AG09309 (cell line): Measurements from ENCODE around the gene KIF5C.

ENCODE experiments used
- DNase-seq: peaks from one replicate; pipeline ENCODE4 v3.0.0-alpha.2; 2010; ENCODE audit warnings: low read depth
- H3K4me3 ChIP-seq: 2 replicates; pipeline ENCODE4 v1.5.1; 2011; ENCODE audit warnings: mild to moderate bottlenecking, low read depth, low read length, moderate library complexity; ENCODE audit not compliant: control insufficient read depth
- TF ChIP-seq, protein P1 (sequence below): IDR thresholded peaks from 2 replicates; pipeline ENCODE4 v1.5.1; 2011; ENCODE audit warnings: mild to moderate bottlenecking, low read depth, low read length, inconsistent platforms; ENCODE audit not compliant: insufficient read depth, control insufficient read depth; ENCODE audit errors: missing control alignments

KIF5C gene

DNA sequence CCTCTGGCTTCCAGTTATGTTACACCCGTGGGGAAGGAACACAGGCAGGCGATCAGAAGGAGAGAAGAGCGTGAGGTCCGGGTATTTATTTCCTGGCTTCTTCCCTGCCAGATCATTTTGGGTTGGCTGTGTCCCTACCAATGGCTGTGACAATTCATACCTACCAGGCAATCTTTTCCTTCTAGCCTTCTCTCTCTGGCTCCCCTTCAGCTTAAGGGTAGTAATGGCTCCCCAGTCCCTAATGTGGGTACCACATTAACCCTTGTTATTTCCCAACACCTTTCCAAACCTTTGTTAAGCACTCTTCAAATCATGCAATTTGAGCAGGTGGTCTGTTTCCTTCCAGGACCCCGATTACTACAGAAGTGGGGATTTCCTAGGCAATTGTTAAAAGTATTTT, 84.7 kb downstream of the KIF5C start:
- no peak for DNase-seq

DNA sequence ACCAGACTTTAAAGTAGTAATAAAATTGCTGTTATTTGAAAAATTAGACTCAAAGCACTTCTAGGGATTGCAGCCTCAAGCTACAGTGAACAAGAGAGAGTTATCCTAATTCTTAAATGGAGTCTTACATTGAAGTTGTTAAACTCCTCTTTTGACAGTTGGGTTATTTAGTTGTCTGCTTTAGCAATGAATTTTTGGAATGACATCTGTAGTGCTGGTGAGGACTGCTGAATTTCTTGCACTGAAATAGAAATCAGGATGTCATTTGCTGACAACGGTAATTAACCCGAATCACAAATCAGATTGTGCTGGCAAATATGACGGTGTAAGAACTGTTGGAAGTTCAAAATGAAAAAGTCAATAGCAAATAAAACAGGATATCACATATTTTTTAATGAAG, 85.5 kb downstream of the KIF5C start:
- H3K4me3 ChIP-seq: no peak overlapping the region
- TF ChIP-seq, protein P1, sequence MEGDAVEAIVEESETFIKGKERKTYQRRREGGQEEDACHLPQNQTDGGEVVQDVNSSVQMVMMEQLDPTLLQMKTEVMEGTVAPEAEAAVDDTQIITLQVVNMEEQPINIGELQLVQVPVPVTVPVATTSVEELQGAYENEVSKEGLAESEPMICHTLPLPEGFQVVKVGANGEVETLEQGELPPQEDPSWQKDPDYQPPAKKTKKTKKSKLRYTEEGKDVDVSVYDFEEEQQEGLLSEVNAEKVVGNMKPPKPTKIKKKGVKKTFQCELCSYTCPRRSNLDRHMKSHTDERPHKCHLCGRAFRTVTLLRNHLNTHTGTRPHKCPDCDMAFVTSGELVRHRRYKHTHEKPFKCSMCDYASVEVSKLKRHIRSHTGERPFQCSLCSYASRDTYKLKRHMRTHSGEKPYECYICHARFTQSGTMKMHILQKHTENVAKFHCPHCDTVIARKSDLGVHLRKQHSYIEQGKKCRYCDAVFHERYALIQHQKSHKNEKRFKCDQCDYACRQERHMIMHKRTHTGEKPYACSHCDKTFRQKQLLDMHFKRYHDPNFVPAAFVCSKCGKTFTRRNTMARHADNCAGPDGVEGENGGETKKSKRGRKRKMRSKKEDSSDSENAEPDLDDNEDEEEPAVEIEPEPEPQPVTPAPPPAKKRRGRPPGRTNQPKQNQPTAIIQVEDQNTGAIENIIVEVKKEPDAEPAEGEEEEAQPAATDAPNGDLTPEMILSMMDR: no peak
- DNase-seq: no peak

More for the DNA sequence above, 84.7 kb downstream of the KIF5C start:
- H3K4me3 ChIP-seq: no peak overlapping the region
- TF ChIP-seq, protein P1: no peak

DNA sequence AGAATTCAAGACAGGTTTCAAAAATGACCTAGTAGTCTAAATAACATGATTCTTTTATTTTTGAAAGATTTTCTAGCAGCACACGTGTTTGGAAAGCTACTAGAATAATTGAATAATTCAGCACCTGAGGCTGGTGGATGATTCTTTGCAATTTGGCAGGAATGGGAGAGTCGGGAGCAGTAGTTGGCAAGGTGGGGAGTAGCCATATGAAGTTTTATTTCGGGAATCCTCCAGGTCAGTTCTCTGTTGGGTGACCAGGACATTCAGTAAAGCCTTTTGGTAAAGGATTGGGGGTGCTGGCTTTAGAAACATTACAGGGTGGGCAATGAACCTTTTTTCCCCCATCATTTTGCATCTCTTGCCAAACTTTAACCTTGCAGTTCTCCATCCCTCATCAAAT, 88.4 kb downstream of the KIF5C start:
- no peak overlapping the region for H3K4me3 ChIP-seq
- DNase-seq: no peak

DNA sequence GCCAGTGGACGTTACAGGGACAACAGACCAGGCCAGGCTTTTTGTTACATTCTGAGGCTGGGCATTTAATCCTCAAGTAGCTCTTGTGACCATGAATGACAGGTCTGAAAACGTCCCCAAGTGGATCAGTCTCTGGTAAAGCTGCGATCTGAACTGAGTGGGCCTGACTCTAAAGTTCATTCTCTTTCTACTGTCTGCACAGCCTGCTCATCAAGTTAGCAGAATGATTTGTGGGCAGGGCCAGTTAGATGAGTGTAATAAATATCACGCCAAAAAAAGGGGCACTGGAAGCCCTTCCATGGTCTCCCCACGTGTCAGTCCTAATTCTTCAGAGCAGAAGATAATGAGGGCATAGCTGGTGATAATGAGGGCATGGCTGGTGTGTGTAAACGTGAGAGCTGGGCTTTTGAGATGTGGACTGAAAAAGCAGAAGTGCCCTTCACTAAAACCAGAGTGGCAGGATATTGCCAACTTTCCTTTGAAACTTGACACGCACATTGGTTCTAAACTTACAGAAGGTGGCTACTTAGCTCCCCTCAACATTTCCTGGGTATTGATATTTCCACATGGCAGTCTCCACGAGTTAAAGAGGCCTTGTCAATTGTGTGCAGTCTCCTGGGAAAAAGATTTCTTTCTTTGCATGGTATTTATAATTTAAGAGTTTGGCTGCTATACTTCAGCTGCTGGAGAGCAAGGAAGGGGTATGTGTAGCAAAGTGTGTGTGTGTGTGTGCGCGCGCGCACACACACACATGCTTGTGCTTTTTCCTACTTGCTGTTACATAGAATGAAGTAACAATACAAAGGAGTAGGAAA, 90.8 kb downstream of the KIF5C start:
- H3K4me3 ChIP-seq: no peak overlapping the region
- TF ChIP-seq, protein P1: no peak
- DNase-seq: no peak

More for the DNA sequence above, 88.4 kb downstream of the KIF5C start:
- TF ChIP-seq, protein P1: no peak

DNA sequence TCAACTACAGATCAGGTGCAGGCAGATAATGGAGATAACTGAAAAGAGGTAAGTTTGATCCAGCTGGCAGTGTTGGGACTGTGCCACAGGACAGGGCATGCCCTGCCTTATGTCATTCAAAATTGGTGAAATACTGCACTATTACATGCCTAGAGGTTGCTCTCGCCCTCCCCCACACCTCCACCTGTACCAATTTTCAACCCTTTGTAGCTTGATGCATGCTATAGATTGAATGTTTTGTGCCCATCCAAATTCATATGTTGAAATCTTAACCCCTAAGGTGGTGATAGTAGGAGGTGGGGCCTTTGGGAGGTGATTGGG, 91.4 kb downstream of the KIF5C start:
- no peak for DNase-seq
- TF ChIP-seq, protein P1: no peak
- H3K4me3 ChIP-seq: no peak overlapping the region

DNA sequence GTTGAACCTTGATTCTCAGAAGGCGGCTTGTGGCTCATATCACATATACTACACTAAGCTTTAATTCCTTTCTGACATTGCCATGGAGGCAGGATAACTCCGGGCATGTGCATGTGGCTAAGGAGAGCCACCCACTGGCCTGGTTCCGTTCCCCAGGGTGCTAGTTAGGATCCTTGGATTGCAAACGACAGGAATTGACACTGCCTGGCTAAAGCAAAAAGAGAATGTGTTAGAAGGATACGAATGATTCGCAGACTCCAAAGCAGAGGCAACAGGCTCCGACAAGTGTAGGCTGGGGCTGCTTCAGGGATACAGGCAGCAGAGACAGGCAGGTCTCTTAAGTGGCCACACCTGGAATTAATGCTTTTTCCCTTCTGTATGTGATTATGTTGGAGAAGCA, 92.0 kb downstream of the KIF5C start:
- no peak overlapping the region for H3K4me3 ChIP-seq
- DNase-seq: no peak
- TF ChIP-seq, protein P1: no peak
